Brain microvascular endothelial cell (primary cell): ENCODE measurements around the gene PRDX6.
"Not testable (repeated sequence)": the region's sequence is repeated elsewhere in the genome, so short reads cannot be mapped to it uniquely, and the experiment has no call there.

ENCODE experiments used
- DNase-seq: peaks from one replicate; pipeline ENCODE4 v3.0.0-alpha.2; 2020
- H3K27ac ChIP-seq: fragments of 250-450 bp; sonication (Bioruptor Pico); 2 replicates; pipeline ENCODE4 v1.5.1; 2020; ENCODE audit warnings: mild to moderate bottlenecking, moderate library complexity
- H3K27me3 ChIP-seq: fragments of 250-450 bp; sonication (Bioruptor Pico); replicated peaks from 2 replicates; pipeline ENCODE4 v1.5.1; 2020; ENCODE audit warnings: mild to moderate bottlenecking
- H3K36me3 ChIP-seq: fragments of 250-450 bp; sonication (Bioruptor Pico); replicated peaks from 2 replicates; pipeline ENCODE4 v1.5.1; 2020; ENCODE audit warnings: mild to moderate bottlenecking
- H3K4me3 ChIP-seq: 2 replicates; pipeline ENCODE4 v1.5.1; 2011; ENCODE audit warnings: low read depth, mild to moderate bottlenecking, control low read depth, low read length, moderate library complexity
- CTCF ChIP-seq: IDR thresholded peaks from 2 replicates; pipeline ENCODE4 v1.5.1; 2011; ENCODE audit warnings: low read depth, mild to moderate bottlenecking, moderate library complexity, low read length, control low read depth, inconsistent platforms; ENCODE audit errors: missing control alignments
- in situ Hi-C: cut with HindIII; loops from 2 replicates; pipeline ENCODE4 v1.10.0; 2017; ENCODE audit warnings: low sequenced_read_pairs, low pct_ligation_motif_present

PRDX6 gene

GRCh38 chr1:173507205-173507846 is 30.2 kb downstream of the PRDX6 start:
- no peak overlapping the region for H3K4me3 ChIP-seq
- in situ Hi-C loops = no loop called here
- H3K27ac ChIP-seq = no peak overlapping the region
- H3K36me3 ChIP-seq = no peaks in the 10 kb centered on the region
- TF ChIP-seq CTCF = no peak
- H3K27me3 ChIP-seq = no peaks in the 10 kb centered on the region
- peak; percentile 57 for DNase-seq

- H3K27ac ChIP-seq = no peak overlapping the region
- no peaks in the 10 kb centered on the region for H3K27me3 ChIP-seq
- H3K4me3 ChIP-seq = no peak overlapping the region
- DNase-seq = no peak
- H3K36me3 ChIP-seq = no peaks in the 10 kb centered on the region
- in situ Hi-C loops = no loop called here
- TF ChIP-seq CTCF = no peak
Observed at GRCh38 chr1:173507847-173508209, 30.7 kb downstream of the PRDX6 start.

- Histone ChIP-seq H3K4me3 (no peak overlapping the region), H3K27ac (no peak overlapping the region), H3K36me3 (no peaks in the 10 kb centered on the region), H3K27me3 (no peaks in the 10 kb centered on the region)
- in situ Hi-C loops = no loop called here
- DNase-seq = no peak
- TF ChIP-seq CTCF = no peak
Observed at GRCh38 chr1:173508541-173508940, 31.4 kb downstream of the PRDX6 start.

- Histone ChIP-seq H3K27ac (no peak overlapping the region), H3K27me3 (no peaks in the 10 kb centered on the region), H3K4me3 (no peak overlapping the region), H3K36me3 (no peaks in the 10 kb centered on the region)
- DNase-seq = no peak
- no peak for TF ChIP-seq CTCF
- in situ Hi-C loops = no loop called here
Observed at GRCh38 chr1:173509797-173510196, 32.7 kb downstream of the PRDX6 start.

GRCh38 chr1:173514503-173514902 is 37.4 kb downstream of the PRDX6 start:
- H3K4me3 ChIP-seq, in situ Hi-C loops, H3K27me3 ChIP-seq: not testable (repeated sequence)

GRCh38 chr1:173520799-173521198 is 43.7 kb downstream of the PRDX6 start:
- in situ Hi-C loops = no loop called here
- DNase-seq = no peak
- no peak for TF ChIP-seq CTCF
- no peak overlapping the region for H3K4me3 ChIP-seq
- no peaks in the 10 kb centered on the region for H3K27me3 ChIP-seq
- H3K27ac ChIP-seq = no peak overlapping the region
- no peaks in the 10 kb centered on the region for H3K36me3 ChIP-seq

More at GRCh38 chr1:173514503-173514902, 37.4 kb downstream of the PRDX6 start:
- not testable (repeated sequence) for H3K27ac ChIP-seq, H3K36me3 ChIP-seq, DNase-seq
